Measurements from ENCODE around the gene TM2D1.
A peak's percentile ranks its signal among the peaks of the same experiment; 100 is the strongest.
"Not testable (repeated sequence)": the region's sequence is repeated elsewhere in the genome, so short reads cannot be mapped to it uniquely, and the experiment has no call there.

TM2D1 gene

GRCh38 chr1:61724813-61725694 lies at the start of gene TM2D1:
TM2D1 (minus strand) TSS chr1:61725141; CDS start chr1:61725120, 21 bp downstream.
- peak; percentile 85 for DNase-seq

GRCh38 chr1:61770131-61770530 lies 45.2 kb upstream of the TM2D1 start:
- no peak for DNase-seq

GRCh38 chr1:61757950-61758349 lies 33.0 kb upstream of the TM2D1 start:
- no peak for DNase-seq

GRCh38 chr1:61756773-61757172 lies 31.8 kb upstream of the TM2D1 start:
- DNase-seq: no peak

GRCh38 chr1:61754545-61754944 lies 29.6 kb upstream of the TM2D1 start:
- no peak for DNase-seq

- DNase-seq: no peak
Measured at GRCh38 chr1:61753998-61754508, 29.1 kb upstream of the TM2D1 start.

- DNase-seq: no peak
Measured at GRCh38 chr1:61752921-61753389, 28.0 kb upstream of the TM2D1 start.

- DNase-seq: no peak
Measured at GRCh38 chr1:61749574-61749973, 24.6 kb upstream of the TM2D1 start.

- no peak for DNase-seq
Measured at GRCh38 chr1:61748566-61748965, 23.6 kb upstream of the TM2D1 start.

GRCh38 chr1:61746813-61747212 lies 21.9 kb upstream of the TM2D1 start:
- DNase-seq: no peak

- no peak for DNase-seq
Measured at GRCh38 chr1:61743716-61744580, 19.0 kb upstream of the TM2D1 start.

- no peak for DNase-seq
Measured at GRCh38 chr1:61743431-61743705, 18.4 kb upstream of the TM2D1 start.

GRCh38 chr1:61742620-61743430 lies 17.9 kb upstream of the TM2D1 start:
- peak; percentile 5 for DNase-seq

- peak; percentile 61 for DNase-seq
Measured at GRCh38 chr1:61741711-61742619, 17.0 kb upstream of the TM2D1 start, which contains the start of gene PATJ. PATJ (plus strand) TSS chr1:61742480; CDS start chr1:61762893, 20,413 bp downstream.

- no peak for DNase-seq
Measured at GRCh38 chr1:61740751-61741700, 16.1 kb upstream of the TM2D1 start.

- no peak for DNase-seq
Measured at GRCh38 chr1:61732726-61733125, 7.8 kb upstream of the TM2D1 start.

GRCh38 chr1:61730679-61731078 lies 5.7 kb upstream of the TM2D1 start:
- DNase-seq: not testable (repeated sequence)

- DNase-seq: no peak
Measured at GRCh38 chr1:61727544-61727943, 2.6 kb upstream of the TM2D1 start.

GRCh38 chr1:61724506-61724812 lies 482 bp downstream of the TM2D1 start:
- DNase-seq: peak; percentile 3

- DNase-seq: not testable (repeated sequence)
Measured at GRCh38 chr1:61718996-61719663, 5.8 kb downstream of the TM2D1 start.
